Measurements from ENCODE around the gene SIT1. TPM values are rescaled to one million over a fixed set of nuclear protein-coding genes. Genes with fewer than 3 reads are reported as not detected.

SIT1 gene, protein sequence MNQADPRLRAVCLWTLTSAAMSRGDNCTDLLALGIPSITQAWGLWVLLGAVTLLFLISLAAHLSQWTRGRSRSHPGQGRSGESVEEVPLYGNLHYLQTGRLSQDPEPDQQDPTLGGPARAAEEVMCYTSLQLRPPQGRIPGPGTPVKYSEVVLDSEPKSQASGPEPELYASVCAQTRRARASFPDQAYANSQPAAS
- 1 to 10 TPM in 1 of 2 donors, under 1 TPM in 1; 0.99 to 2.4 TPM for total RNA-seq
- under 1 TPM; 0.27 to 0.65 (median 0.45) TPM for polyA plus RNA-seq (ENCODE audit: insufficient read length in 6 of 6)
- long read RNA-seq, donor 1, partial matches to known transcripts: 0 of 1 reads
- long read RNA-seq, donor 1, other reads (novel, unspliced or antisense): 0 of 1 reads
- long read RNA-seq, donor 2: 0 reads
- long read RNA-seq, donor 3: 0 reads
- long read RNA-seq, donor 4, partial matches to known transcripts: 0 of 1 reads
- long read RNA-seq, donor 4, other reads (novel, unspliced or antisense): 0 of 1 reads
- long read RNA-seq, donor 5: 0 reads
- long read RNA-seq, donor 6: 0 reads
- long read RNA-seq, donor 7: 0 reads
- long read RNA-seq, donor 8: 0 reads
- long read RNA-seq, donor 9: 0 reads
- long read RNA-seq, donor 10, partial matches to known transcripts: 0 of 2 reads
- long read RNA-seq, donor 10, other reads (novel, unspliced or antisense): 0 of 2 reads
- long read RNA-seq, donor 11: 0 reads
- long read RNA-seq, donor 12, partial matches to known transcripts: 0 of 1 reads
- long read RNA-seq, donor 12, other reads (novel, unspliced or antisense): 0 of 1 reads

DNA sequence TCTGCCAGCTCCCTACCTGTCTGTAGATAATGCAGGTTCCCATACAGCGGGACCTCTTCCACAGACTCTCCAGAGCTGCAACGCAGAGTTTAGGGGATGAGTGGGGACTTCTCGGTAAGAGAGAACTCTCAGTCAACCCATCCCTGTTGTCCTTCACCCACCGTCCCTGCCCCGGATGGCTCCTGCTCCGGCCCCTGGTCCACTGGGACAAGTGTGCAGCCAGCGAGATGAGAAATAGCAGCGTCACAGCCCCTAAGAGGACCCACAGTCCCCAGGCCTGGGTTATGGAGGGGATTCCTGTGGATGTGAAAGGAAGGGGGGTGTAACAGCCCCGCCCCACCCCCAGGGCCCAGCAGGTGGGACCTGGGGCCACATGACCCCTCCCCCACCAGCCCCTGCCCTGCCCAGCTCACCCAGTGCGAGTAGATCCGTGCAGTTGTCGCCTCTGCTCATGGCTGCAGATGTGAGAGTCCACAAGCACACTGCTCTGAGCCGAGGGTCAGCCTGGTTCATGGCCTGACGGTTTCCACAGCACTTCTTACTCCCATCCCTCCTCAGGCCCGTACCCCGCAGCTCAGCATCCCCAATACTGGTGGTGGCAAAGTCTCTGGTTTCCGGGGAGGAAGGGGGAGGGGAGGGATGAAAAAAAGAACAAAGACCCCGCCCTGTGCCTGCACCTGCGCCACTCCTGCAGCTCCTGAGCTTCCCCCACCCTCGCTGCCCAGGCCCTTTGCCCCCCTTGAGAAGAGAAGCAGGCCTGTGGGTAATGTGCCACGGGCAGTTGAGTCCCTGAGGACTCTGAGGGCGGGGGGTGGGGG lies at the start of gene SIT1:
Gene SIT1 (minus strand): TSS at position 591 of the 818 bp plus-strand sequence. CDS start 78 bp downstream, at position 513.
- H3K27ac ChIP-seq: peak within 1 kb of the TSS; percentile 7 to 55
- H3K4me1 ChIP-seq: peaks cover 4 to 55% of the 10 kb centered on the region in 2 donors
- H3K4me3 ChIP-seq: peak within 1 kb of the TSS in 1 of 2 donors; percentile 27
- TF ChIP-seq, protein P1, sequence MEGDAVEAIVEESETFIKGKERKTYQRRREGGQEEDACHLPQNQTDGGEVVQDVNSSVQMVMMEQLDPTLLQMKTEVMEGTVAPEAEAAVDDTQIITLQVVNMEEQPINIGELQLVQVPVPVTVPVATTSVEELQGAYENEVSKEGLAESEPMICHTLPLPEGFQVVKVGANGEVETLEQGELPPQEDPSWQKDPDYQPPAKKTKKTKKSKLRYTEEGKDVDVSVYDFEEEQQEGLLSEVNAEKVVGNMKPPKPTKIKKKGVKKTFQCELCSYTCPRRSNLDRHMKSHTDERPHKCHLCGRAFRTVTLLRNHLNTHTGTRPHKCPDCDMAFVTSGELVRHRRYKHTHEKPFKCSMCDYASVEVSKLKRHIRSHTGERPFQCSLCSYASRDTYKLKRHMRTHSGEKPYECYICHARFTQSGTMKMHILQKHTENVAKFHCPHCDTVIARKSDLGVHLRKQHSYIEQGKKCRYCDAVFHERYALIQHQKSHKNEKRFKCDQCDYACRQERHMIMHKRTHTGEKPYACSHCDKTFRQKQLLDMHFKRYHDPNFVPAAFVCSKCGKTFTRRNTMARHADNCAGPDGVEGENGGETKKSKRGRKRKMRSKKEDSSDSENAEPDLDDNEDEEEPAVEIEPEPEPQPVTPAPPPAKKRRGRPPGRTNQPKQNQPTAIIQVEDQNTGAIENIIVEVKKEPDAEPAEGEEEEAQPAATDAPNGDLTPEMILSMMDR (IDR thresholded peaks at IDR 0.05): no peak
- ATAC-seq (no peak), DNase-seq (no peak)
- no peaks in the 10 kb centered on the region for H3K9me3 ChIP-seq
- H3K36me3 ChIP-seq: no peaks in the 10 kb centered on the region
- no peaks in the 10 kb centered on the region for H3K27me3 ChIP-seq
- intact Hi-C loops (cut with DNase I): no loop called here

DNA sequence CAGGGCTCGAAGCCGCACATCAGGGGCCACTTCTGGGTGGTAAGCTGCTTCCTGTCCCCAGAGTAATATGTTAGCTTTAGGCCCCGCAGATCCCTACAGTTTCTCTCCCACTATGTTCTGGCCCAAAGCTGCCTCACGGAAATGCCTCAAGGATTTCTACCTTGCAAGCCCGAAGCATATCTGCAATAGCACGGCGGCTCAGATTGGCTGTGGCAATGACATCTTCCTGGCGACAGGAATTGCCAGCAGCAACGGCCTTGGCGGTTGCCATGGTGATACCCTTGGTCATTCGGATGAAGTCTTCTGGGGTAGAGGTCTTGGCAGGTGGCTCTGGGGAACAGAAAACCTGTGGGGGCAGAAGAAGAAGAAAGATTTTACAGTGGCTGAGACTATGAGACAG lies 49.3 kb upstream of the SIT1 start:
- TF ChIP-seq, protein P1 (IDR thresholded peaks at IDR 0.05): no peak
- ATAC-seq: no peak
- intact Hi-C loops (cut with DNase I): no loop called here
- Histone ChIP-seq H3K36me3 (peaks cover 0 to 96% of the 10 kb centered on the region in 2 donors), H3K27ac (peak overlapping the region in 1 of 2 donors; percentile 18), H3K4me3 (no peak overlapping the region), H3K9me3 (no peaks in the 10 kb centered on the region), H3K27me3 (no peaks in the 10 kb centered on the region), H3K4me1 (peaks cover 2 to 7% of the 10 kb centered on the region in 2 donors)
- DNase-seq: no peak

DNA sequence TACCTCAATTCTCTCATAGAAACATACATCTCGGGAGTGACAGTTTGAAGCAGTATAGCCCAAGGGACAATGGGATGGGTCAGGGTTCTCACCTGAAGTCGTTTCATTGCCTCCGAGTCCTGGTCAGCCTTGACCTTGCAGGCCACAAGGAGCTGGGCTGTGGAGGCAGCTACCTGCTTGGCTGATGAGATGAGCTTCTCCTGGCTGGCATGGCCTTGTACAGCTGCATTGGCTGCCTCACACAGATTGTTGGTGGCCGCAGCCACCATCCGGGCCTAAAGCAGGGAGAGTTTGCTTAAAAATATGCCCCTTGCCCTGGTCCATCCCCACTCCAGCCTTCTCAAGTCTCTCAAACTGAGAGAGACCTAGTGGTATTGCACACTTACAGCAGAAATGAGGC lies 47.5 kb upstream of the SIT1 start:
- intact Hi-C loops (cut with DNase I): no loop called here
- Histone ChIP-seq H3K4me1 (peaks cover 4 to 7% of the 10 kb centered on the region in 2 donors), H3K36me3 (peaks cover 0 to 78% of the 10 kb centered on the region in 2 donors), H3K27me3 (no peaks in the 10 kb centered on the region), H3K27ac (no peak overlapping the region), H3K9me3 (no peaks in the 10 kb centered on the region), H3K4me3 (no peak overlapping the region)
- DNase-seq (peak in 1 of 4 donors; percentile 19), ATAC-seq (no peak)
- TF ChIP-seq, protein P1 (IDR thresholded peaks at IDR 0.05): no peak

DNA sequence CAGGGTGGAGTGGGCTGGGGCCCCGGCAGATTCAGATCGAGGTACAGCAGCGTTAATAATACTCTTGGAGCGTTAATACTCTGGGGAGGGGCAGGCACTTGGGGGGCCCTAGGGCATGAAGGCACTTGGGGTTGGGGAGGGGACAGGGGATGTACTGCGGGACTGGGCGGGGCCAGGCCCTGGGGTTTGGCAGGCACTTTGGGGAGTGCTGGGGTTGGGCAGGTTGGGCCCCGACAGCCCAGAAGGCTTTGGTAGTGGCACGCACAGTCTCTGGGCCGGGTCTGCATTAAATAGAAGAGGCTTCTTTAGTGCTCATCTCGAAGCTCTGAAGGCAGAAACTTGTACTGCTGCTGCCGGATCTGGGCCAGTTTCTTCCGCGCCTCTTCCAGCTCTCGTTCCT lies 46.8 kb upstream of the SIT1 start:
- no peak for ATAC-seq
- peaks cover 0 to 71% of the 10 kb centered on the region in 2 donors for H3K36me3 ChIP-seq

More for the DNA sequence above, 46.8 kb upstream of the SIT1 start:
- H3K27me3 ChIP-seq: no peaks in the 10 kb centered on the region
- intact Hi-C loops (cut with DNase I): no loop called here
- H3K4me3 ChIP-seq: no peak overlapping the region
- peak overlapping the region in 1 of 2 donors; percentile 38 for H3K27ac ChIP-seq
- DNase-seq: no peak
- H3K9me3 ChIP-seq: no peaks in the 10 kb centered on the region
- H3K4me1 ChIP-seq: peaks cover 4 to 7% of the 10 kb centered on the region in 2 donors
- TF ChIP-seq, protein P1 (IDR thresholded peaks at IDR 0.05): no peak
